ENCODE measurements around the gene SLX4.
"Not testable (repeated sequence)": the region's sequence is repeated elsewhere in the genome, so short reads cannot be mapped to it uniquely, and the experiment has no call there.

Gene SLX4, protein sequence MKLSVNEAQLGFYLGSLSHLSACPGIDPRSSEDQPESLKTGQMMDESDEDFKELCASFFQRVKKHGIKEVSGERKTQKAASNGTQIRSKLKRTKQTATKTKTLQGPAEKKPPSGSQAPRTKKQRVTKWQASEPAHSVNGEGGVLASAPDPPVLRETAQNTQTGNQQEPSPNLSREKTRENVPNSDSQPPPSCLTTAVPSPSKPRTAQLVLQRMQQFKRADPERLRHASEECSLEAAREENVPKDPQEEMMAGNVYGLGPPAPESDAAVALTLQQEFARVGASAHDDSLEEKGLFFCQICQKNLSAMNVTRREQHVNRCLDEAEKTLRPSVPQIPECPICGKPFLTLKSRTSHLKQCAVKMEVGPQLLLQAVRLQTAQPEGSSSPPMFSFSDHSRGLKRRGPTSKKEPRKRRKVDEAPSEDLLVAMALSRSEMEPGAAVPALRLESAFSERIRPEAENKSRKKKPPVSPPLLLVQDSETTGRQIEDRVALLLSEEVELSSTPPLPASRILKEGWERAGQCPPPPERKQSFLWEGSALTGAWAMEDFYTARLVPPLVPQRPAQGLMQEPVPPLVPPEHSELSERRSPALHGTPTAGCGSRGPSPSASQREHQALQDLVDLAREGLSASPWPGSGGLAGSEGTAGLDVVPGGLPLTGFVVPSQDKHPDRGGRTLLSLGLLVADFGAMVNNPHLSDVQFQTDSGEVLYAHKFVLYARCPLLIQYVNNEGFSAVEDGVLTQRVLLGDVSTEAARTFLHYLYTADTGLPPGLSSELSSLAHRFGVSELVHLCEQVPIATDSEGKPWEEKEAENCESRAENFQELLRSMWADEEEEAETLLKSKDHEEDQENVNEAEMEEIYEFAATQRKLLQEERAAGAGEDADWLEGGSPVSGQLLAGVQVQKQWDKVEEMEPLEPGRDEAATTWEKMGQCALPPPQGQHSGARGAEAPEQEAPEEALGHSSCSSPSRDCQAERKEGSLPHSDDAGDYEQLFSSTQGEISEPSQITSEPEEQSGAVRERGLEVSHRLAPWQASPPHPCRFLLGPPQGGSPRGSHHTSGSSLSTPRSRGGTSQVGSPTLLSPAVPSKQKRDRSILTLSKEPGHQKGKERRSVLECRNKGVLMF (N-terminal part only)

DNA sequence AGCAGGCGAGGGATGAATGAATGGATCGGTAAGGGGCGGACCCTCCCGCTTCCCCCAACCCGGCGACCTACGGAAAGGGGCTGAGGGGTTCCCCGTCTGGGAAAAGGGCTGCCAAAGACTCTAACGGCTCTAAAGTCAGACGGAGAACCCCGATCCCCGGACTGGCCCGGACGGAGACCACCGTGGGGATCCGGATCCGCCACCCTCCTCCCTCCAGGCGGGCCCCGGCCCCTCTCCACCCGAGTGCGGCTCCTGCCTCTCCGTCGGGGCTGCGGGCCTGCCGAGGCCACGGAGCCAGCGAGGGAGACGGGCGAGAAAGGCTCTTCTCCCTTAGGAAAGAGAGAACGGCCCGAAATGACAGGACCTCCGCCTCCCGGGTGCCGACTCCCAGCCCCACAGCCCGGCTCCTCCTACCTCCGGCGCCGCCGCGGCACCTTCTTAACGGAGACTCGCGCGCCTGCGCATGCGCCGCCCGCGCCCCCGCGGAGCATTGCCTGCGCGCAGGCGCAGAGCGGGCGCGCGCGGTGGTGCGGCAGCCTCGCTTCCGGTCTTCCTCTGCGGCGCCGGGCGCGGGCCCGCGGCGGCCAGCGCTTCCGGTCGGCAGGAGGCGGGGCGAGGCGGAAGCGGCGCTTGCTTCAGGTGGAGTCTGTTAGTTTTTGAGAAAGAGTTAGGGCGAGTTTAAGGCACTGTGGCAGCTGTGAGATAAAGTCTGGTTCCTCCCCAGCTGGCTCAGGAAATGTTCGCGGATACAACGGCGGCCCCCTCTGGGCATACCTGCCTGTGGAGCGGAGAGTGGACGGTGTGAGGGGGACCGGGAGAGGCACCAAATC lies at the start of gene SLX4:
Gene SLX4 (minus strand): TSS at position 461 of the 830 bp plus-strand sequence. CDS start 2,642 bp downstream, outside the sequence.
- peak; percentile 95 for DNase-seq

GRCh38 chr16:3659251-3659650 lies 47.8 kb upstream of the SLX4 start:
- DNase-seq, result no peak

GRCh38 chr16:3656491-3657468 lies 45.4 kb upstream of the SLX4 start:
- DNase-seq, result no peak

- not testable (repeated sequence) for DNase-seq
Measured at GRCh38 chr16:3656160-3656490, 44.7 kb upstream of the SLX4 start.

DNA sequence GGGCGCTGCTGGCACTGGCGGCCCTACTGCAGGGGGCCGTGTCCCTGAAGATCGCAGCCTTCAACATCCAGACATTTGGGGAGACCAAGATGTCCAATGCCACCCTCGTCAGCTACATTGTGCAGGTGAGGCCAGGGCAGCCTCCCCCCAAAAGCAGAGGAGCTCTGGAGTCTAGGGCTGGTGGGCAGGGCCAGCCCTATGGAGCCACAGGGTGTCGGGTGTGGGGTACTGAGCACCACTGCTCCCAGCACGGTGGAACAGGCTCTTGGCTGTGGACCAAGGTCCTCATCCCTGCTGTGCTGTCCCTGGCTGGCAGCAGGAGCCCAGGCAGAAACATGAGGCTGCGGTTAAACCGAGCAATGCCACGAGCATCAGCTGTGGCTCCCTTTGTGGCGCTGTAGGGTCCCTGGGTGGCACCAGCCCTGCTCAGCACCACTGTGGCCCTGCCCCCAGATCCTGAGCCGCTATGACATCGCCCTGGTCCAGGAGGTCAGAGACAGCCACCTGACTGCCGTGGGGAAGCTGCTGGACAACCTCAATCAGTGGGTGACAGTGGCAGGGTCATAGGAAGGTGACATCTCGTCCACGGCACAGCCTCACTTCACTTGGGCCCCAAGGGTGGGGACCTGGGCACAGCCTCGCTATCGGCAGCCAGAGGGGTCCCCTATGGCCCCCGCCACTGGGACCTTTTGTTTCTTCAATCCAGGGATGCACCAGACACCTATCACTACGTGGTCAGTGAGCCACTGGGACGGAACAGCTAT lies 44.2 kb upstream of the SLX4 start:
- DNase-seq, result no peak

- DNase-seq, result no peak
Measured at GRCh38 chr16:3655030-3655395, 43.6 kb upstream of the SLX4 start.

DNA sequence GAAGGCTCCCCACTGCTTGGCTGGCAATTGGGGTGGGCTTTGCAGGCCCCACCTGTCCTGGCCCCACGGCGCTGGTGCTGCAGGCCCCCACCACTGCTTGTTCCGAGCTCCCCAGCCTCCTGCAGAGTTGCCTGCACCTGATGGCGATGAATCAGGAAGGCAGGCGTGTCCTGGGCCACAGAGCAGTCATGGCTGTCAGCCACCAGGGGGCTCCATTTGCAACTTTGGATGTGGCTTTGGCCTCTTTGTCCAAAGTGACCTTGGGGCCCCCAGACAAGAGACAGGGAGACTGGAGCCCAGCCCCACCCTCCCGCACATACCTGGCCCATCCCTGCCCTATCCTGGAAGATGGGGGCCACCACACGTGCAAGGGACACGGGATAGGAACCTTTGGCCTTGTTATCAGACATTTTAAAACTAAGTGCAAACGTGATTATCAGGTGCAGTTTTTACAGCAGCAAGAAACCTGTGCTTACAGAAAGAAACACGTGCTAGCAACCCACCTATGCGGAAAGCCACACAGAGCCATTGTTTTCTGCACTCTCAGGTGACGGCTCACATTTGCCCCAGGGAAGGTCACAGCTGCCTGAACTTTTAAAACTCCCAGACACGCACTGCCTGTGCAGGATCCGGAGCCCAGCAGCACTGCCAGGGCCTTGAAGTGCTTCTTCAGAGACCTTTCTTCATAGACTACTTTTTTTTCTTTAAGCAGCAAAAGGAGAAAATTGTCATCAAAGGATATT lies 43.0 kb upstream of the SLX4 start, which contains the start of gene DNASE1:
Gene DNASE1 (plus strand): TSS at position 443 of the 743 bp plus-strand sequence. CDS start 683 bp downstream, outside the sequence.
- DNase-seq, result peak; percentile 83

GRCh38 chr16:3652373-3653195 lies 41.2 kb upstream of the SLX4 start:
- no peak for DNase-seq

DNA sequence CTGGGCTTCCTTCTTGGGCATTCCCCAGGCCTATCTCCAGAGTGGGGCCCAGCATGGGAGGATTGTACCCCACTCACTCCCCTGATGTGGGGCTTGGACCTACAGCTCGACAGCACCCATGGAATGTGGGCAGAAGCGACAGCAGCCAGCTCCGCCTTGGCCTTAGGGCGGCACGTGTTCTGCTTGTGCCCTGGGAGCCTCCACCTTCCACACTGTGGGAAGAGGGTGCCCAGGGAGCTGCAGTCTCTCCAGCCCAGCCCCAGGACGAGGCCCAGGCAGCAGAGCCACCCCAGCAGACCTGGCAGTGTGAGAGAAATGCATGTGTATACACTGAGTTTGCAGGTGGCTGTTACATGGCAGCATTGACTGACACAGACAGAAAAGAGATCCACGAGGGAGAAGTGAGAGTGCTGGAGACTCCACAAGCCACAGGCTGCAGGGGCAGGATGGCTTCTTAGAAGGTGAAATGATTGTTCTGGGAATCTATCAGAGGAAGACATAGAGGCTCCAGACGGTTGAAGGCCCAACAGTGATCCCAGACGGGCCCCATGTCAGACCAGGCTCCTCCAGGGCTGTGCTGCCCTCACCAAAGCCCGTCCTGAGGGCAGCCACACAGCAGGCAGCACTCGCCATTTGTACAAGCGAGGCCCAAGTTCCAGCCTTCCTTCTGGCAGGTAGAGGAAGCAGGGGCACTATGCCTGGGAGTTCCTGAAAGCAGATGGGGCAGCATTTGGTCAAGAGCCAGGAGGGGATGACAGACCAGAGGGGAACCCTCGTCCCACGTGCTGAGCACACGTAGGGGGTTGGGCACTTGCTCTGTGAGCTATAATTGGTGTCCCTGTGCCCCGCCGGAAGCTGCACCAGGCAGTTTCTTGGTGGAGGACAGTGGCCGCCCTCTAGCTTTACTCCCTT lies 40.3 kb upstream of the SLX4 start:
- DNase-seq, result no peak

GRCh38 chr16:3650631-3651265 lies 39.3 kb upstream of the SLX4 start:
- no peak for DNase-seq

DNA sequence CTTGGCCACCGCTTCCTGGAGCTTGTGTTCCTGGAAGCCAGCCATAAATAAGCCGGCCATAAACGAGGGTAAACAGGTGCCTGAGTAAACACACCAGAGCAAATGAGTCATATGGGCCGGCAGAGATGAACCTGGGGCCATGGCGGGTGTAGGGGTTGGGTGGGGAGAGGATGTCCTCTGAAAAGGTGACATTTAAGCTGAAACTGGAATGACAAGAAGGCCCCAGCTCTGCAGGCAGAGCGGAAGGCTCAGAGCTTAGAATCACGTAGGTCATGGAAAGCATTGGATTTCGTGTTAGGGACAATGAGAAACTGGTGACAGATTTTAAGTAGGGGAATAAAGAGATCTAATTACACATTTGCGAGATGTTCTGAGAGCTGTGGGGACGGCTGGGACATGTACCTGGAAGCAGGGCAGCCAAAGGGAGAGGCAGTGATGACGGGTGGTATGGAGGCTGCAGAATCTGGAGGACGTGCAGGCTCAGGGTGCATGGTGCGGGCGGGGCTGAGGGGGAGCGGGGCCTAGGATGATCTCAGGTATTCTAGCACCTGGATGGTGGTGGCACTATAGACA lies 35.0 kb upstream of the SLX4 start:
- DNase-seq, result no peak

DNA sequence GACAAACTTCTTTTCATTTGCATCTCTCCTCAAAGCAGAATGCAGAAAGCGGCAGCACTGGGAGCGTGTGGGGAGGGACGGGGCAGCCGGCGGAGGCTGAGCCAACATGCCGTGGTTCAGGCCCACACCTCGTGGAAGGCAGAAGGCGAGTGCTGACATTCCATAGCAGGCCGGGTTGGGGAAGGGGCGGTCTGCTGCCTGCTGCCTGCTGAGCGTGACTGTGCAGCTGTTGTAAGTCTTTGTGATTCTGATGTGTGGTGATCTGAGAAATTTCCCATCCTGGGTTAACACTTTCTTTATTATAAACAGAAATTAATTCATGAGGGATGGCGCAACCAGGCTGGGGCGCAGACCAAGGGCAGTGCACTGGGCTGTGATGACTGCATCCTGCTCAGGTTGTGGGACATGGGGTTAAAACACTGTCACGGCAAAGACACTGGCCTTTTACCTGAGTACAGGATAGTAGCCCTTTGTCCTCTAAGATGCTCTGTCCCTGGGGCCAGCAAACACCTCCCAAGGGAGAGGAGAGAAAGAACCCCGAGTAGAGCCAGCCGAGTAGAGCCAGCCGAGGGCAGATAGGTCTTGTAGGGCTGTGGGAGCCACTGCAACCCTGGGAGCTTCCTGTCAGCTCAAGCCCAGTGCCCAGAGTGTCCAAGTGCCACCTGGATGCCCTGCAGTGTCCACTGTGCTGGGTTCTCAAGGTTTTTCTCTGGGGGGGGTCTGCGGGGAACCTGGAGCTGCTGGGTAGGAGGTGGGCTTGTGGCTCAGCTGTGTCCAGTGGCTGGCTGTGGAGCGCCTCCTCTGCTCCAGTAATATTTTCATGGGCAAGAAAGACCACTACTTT lies 34.3 kb upstream of the SLX4 start:
- no peak for DNase-seq

DNA sequence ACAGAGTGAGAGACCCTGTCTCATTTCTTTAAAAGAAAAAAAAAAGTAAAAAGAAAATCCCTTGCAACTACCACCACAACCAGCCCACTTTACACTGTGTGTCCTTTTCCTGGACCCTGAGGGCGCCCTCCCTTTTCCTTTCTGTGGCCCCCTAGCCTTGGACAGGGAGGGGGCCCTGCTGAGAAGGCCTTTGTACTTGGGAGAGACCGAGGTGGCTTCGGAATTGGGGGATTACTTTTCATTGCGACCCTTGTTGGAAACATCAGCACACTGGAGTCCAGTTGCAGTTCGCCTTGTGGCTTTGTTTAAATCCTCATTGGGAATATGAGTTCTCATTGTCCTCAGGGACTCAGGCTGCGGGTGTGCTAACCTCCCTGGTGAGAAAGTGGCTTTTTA lies 33.7 kb upstream of the SLX4 start:
- DNase-seq, result no peak

DNA sequence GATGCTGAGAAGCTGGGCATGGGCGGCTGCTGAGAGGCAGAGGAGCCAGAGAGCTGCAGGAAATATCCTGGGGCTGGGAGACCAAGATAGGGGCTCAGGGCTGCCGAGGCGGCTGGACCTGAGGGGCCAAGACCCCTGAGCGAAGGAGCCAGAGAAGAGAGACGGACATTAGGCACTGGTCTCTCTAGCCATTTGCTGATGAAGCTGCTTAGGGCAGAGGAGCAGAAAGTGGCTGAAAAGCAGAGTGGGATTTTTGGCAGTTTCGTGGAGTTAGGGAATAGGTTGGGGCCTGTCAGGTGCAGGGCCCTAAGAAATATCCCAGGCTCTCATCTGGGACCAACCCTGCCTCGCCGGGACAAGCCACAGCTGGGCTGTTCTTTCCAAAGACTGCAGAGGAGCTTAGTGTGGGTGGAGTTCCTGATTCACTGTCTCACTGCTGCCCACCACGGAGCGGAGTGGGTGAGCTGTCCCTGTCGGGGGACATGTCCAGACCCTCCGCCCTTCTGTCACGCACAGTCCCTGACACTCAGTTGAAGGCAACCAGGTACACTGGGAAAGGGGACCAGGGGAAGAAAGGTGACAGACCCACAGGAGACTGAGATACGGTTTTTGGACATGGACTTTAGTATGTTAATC lies 31.8 kb upstream of the SLX4 start:
- no peak for DNase-seq

DNA sequence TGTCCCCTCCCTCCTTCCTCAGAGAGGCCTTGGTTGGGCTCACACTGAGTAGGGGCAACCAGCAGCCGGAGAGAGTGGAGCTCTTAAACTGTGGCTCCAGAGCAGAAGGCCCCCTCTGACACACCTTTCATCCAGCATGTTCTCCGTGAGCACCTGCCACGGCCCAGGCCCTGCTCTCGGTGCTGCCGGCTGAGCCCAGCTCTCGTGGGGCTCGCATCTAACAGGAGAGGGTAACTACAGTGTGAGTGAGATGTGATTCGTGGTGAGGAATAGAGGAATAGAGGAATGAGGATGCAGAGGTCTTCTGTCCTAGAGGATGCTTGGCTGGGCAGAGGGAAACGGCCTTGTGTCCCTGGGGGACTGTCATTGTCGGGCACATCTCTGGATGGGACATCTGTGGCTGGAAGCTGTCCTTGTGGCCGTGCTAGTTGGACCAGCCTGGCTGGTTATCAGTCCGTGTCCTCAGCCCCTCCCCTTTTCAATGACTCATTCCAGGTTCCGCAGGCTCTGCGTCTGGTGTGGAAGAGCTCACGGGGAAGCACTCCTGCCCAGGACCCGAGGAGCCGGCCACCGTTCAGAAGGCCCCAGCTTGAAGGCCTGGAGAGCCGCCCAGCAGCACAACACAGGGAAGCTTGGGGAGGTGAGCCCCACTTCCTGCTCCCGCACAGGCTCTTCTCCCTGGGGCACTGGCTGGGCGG lies 31.1 kb upstream of the SLX4 start:
- no peak for DNase-seq

All from hematopoietic multipotent progenitor cell treated with erythropoietin and hydrocortisone succinate and interleukin-3 and kit ligand, for 6 days (in vitro differentiated cells).